Gastrocnemius medialis (tissue), 4 donors: ENCODE results near the gene SMYD3.

Experiments
- POLR2A ChIP-seq, 2 donors: fragments of 450-650 bp; IDR thresholded peaks; one replicate each; pipeline ENCODE4 v1.6.1; 2017; ENCODE audit warnings: antibody characterized with exemption in 2 of 2, mild to moderate bottlenecking in 2 of 2, moderate library complexity in 2 of 2
- TF ChIP-seq, protein P1 (sequence below), 5 experiments: fragments of 450-650 bp in 3 of 5; fragments of 200-600 bp in 2 of 5; sonication (generic) in 2 of 5; IDR thresholded peaks in 4 of 5; conservative IDR thresholded peaks in 1 of 5; 1 replicate in 4 of 5; 2 replicates in 1 of 5; pipeline ENCODE4 v1.5.1; 2016 to 2019; ENCODE audit warnings: antibody characterized with exemption in 5 of 5, mild to moderate bottlenecking in 3 of 5, moderate library complexity in 3 of 5

DNA sequence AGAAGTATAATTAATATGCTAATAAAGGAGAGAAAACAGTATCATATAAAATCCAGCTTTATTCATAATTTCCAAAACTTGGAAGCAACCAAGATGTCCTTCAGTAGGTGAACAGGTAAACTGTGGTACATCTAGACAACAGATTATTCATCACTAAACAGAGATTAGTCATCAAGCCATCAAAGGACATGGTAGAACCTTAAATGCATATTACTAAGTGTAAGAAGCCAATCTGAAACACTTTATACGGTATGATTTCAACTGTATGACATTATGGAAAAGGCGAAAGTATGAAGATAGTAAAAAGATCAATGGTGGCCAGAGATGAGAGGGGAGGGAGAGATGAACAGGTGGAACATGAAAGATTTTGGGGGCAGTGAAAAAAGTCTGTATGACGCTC lies 541.7 kb downstream of the SMYD3 start:
- TF ChIP-seq, protein P1, sequence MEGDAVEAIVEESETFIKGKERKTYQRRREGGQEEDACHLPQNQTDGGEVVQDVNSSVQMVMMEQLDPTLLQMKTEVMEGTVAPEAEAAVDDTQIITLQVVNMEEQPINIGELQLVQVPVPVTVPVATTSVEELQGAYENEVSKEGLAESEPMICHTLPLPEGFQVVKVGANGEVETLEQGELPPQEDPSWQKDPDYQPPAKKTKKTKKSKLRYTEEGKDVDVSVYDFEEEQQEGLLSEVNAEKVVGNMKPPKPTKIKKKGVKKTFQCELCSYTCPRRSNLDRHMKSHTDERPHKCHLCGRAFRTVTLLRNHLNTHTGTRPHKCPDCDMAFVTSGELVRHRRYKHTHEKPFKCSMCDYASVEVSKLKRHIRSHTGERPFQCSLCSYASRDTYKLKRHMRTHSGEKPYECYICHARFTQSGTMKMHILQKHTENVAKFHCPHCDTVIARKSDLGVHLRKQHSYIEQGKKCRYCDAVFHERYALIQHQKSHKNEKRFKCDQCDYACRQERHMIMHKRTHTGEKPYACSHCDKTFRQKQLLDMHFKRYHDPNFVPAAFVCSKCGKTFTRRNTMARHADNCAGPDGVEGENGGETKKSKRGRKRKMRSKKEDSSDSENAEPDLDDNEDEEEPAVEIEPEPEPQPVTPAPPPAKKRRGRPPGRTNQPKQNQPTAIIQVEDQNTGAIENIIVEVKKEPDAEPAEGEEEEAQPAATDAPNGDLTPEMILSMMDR (IDR thresholded peaks at IDR 0.05 in 4 of 5, conservative IDR thresholded peaks at IDR 0.05 in 1 of 5) = no peak
- no peak for TF ChIP-seq POLR2A (IDR thresholded peaks at IDR 0.05)
